ENCODE measurements around the gene IL10RB. TPM values are rescaled to one million over a fixed set of nuclear protein-coding genes. Genes with fewer than 3 reads are reported as not detected.

Gene IL10RB
- total and polyA plus RNA-seq, 10 donors, result 25.4 to 89.7 (median 55.3) TPM

DNA sequence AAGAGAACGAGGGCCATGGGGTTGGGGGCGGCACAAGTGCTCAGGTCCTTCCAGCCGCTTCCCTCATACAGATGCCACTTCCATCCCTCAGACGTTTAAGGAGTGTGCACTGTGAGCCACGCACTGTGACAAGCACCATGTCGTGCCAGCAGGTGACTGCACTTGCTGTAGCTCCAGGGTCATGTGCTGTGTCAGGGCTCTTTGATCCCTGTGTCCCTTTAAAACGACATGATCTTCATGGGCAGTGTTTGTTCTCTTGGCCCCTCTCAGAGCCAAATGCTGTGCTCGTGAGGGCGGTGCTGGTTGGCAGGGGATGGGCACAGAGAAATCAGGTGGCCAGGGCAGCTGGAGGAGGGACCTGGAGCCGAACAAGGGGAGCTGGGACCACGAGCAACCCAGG, 19.9 kb downstream of the IL10RB start:
- TF ChIP-seq POLR2AphosphoS5 (IDR thresholded peaks at IDR 0.05) (peak; percentile 47 to 60 (median 56)), POLR2A (IDR thresholded peaks at IDR 0.05) (no peak)
- TF ChIP-seq, protein P1, sequence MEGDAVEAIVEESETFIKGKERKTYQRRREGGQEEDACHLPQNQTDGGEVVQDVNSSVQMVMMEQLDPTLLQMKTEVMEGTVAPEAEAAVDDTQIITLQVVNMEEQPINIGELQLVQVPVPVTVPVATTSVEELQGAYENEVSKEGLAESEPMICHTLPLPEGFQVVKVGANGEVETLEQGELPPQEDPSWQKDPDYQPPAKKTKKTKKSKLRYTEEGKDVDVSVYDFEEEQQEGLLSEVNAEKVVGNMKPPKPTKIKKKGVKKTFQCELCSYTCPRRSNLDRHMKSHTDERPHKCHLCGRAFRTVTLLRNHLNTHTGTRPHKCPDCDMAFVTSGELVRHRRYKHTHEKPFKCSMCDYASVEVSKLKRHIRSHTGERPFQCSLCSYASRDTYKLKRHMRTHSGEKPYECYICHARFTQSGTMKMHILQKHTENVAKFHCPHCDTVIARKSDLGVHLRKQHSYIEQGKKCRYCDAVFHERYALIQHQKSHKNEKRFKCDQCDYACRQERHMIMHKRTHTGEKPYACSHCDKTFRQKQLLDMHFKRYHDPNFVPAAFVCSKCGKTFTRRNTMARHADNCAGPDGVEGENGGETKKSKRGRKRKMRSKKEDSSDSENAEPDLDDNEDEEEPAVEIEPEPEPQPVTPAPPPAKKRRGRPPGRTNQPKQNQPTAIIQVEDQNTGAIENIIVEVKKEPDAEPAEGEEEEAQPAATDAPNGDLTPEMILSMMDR (IDR thresholded peaks at IDR 0.05 in 8 of 11, conservative IDR thresholded peaks at IDR 0.05 in 3 of 11), result no peak
- H3K9me3 ChIP-seq, result no peaks in the 10 kb centered on the region
- intact Hi-C loops (cut with DNase I; ENCODE audit: low total_unique reads), result no loop called here
- no peaks in the 10 kb centered on the region for H3K27me3 ChIP-seq (replicated peaks in 1 of 7)
- peaks cover 10 to 42% (median 27%) of the 10 kb centered on the region in 6 donors for H3K4me1 ChIP-seq
- 72 to 81% (median 78%) methylated on average over 11 of the region's 11 CpGs for WGBS, 5 donors
- H3K36me3 ChIP-seq, result peaks cover 0 to 100% (median 71%) of the 10 kb centered on the region in 6 donors
- H3K27ac ChIP-seq, result peak overlapping the region; percentile 19 to 77 (median 69)
- no peak overlapping the region for H3K4me3 ChIP-seq
- no peak for DNase-seq

DNA sequence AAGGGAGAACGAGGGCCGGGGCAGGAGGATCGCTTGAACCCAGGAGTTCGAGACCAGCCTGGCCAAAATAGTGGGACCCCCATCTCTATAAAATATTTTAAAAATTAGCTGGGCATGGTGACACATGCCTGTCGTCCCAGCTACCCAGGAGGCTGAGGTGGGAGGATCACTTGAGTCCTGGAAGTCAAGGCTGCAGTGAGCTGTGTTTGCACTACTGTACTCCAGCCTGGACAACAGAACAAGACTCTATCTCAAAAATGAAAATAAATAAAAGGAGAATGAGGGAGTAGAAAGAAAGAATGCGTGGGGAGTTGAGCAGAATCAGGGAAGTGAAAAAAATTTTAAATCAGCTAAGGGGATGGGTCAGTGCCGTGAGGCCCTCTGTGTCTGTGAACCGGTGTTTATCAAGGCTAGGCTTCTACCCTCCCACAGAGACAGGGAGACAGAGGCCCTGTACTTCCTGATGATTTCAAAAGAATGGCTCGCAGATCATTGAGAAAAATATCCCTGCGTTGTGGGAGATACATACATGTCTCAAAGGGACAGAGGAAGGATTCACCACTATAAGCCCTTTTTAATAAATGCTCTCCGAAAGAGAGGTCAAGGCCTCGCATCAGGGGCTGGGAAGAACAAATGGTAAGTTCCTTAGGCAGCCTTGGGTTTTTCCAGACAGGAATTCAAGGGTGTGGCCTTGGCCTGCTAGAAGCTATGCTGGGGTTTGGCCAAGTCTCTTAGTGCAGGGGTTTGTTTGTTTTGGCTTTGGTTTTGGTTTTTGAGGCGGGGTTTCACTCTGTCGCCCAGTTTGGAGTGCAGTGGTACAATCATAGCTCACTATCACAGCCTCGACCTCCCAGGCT, 20.7 kb downstream of the IL10RB start:
- WGBS, 5 donors, result 61 to 73% (median 68%) methylated on average over 15 of the region's 15 CpGs
- H3K36me3 ChIP-seq, result peaks cover 3 to 100% (median 70%) of the 10 kb centered on the region in 6 donors
- TF ChIP-seq, protein P1 (IDR thresholded peaks at IDR 0.05 in 8 of 11, conservative IDR thresholded peaks at IDR 0.05 in 3 of 11), result no peak
- TF ChIP-seq POLR2AphosphoS5 (IDR thresholded peaks at IDR 0.05), result peak in 1 of 3 donors; percentile 20
- H3K4me1 ChIP-seq, result peaks cover 10 to 45% (median 27%) of the 10 kb centered on the region in 6 donors
- no peak for DNase-seq
- H3K4me3 ChIP-seq, result no peak overlapping the region
- H3K27ac ChIP-seq, result peak overlapping the region; percentile 19 to 77 (median 69)
- intact Hi-C loops (cut with DNase I; ENCODE audit: low total_unique reads), result no loop called here
- no peaks in the 10 kb centered on the region for H3K9me3 ChIP-seq
- no peaks in the 10 kb centered on the region for H3K27me3 ChIP-seq (replicated peaks in 1 of 7)

DNA sequence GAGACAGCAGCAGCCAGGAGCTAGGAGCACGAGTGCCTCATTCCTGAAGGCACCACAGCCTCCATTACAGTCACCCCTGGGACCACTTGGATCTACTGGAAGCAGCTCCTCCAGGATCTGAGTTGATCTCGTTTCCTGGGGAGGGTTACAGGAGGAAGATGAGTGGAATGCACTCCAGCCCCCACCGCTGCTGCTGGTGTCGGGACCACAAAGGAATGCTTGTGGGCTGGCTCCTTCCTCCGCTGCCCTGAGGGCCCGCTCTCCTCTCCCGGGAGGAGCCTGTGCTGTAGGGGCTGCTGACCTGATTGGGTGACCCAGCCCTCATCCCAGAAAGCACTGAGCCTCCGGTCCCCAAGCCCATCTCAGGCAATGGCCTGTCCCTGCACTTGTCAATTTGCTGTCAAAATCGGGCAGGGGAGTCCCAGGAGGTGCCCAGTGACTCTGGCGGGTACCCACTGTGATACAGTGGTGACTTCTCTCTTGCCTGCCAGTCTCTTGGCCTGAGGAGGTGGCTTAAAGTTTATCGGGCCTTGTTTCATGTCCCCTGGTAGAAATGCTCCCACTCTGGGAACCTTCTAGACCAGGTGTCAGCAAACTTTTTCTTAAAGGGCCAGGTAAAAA, 23.1 kb downstream of the IL10RB start:
- TF ChIP-seq, protein P1 (IDR thresholded peaks at IDR 0.05 in 8 of 11, conservative IDR thresholded peaks at IDR 0.05 in 3 of 11), result no peak
- TF ChIP-seq POLR2AphosphoS5 (IDR thresholded peaks at IDR 0.05), result peak; percentile 8 to 60 (median 10)
- peaks cover 3 to 100% (median 58%) of the 10 kb centered on the region in 6 donors for H3K36me3 ChIP-seq
- intact Hi-C loops (cut with DNase I; ENCODE audit: low total_unique reads), result no loop called here
- 70 to 100% (median 77%) methylated on average over 6 to 11 of the region's 11 CpGs for WGBS, 5 donors
- H3K4me3 ChIP-seq, result no peak overlapping the region
- peaks cover 10 to 67% (median 29%) of the 10 kb centered on the region in 6 donors for H3K4me1 ChIP-seq
- no peaks in the 10 kb centered on the region for H3K9me3 ChIP-seq
- H3K27ac ChIP-seq, result peak overlapping the region in 5 of 8 donors; percentile 52 to 77 (median 67)
- no peaks in the 10 kb centered on the region for H3K27me3 ChIP-seq (replicated peaks in 1 of 7)
- no peak for DNase-seq

DNA sequence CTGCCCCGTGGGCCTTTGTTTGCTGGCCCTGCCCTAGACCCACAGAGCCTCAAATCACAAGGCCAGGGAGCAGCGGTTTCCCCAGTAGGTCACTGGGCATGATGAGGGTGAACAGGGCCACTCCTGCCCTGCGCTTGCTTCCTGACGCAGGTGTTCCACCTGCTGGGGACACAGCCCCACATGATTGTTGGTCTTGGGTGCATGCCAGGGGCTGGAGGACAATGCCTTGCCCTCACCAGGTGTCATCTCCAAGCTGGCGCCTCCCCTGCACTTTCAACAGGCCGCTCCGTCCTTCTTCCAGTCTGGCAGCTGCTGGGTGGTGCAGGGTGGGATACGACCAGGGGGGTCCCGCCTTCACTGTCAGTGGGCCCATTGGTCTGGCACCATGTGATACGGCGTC, 24.3 kb downstream of the IL10RB start:
- TF ChIP-seq, protein P1 (IDR thresholded peaks at IDR 0.05 in 8 of 11, conservative IDR thresholded peaks at IDR 0.05 in 3 of 11), result no peak
- peak in 1 of 3 donors; percentile 62 for TF ChIP-seq POLR2AphosphoS5 (IDR thresholded peaks at IDR 0.05)
- no peaks in the 10 kb centered on the region for H3K9me3 ChIP-seq
- peaks cover 3 to 100% (median 52%) of the 10 kb centered on the region in 6 donors for H3K36me3 ChIP-seq
- H3K4me1 ChIP-seq, result peaks cover 10 to 68% (median 29%) of the 10 kb centered on the region in 6 donors
- H3K4me3 ChIP-seq, result no peak overlapping the region
- DNase-seq, result no peak
- WGBS, 5 donors, result 94 to 99% (median 96%) methylated on average over 4 to 11 of the region's 11 CpGs
- H3K27me3 ChIP-seq (replicated peaks in 1 of 7), result no peaks in the 10 kb centered on the region
- intact Hi-C loops (cut with DNase I; ENCODE audit: low total_unique reads), result no loop called here
- peak overlapping the region in 1 of 8 donors; percentile 18 for H3K27ac ChIP-seq

Measured in spleen (tissue), 11 donors.